ENCODE data around the gene TTC19. TPM values are rescaled to one million over a fixed set of nuclear protein-coding genes. Genes with fewer than 3 reads are reported as not detected.
A peak's percentile ranks its signal among the peaks of the same experiment; 100 is the strongest.

The TTC19 gene
- total RNA-seq, 1 experiment from 2014 or later, result 60.3 TPM

- Histone ChIP-seq H3K4me2 (ENCODE audit: low read depth, low read length, poor library complexity, severe bottlenecking) (no peak overlapping the region), H3K27me3 (ENCODE audit: low read length) (no peaks in the 10 kb centered on the region), H3K4me1 (ENCODE audit: low read length) (no peaks in the 10 kb centered on the region), H2AFZ (ENCODE audit: low read length) (no peak overlapping the region), H3K9ac (ENCODE audit: low read length) (no peak overlapping the region), H3K36me3 (ENCODE audit: insufficient read depth, low read length) (peaks cover 84% of the 10 kb centered on the region), H3K4me3 (ENCODE audit: low read length) (no peak overlapping the region), H3K9me3 (ENCODE audit: low read length) (no peaks in the 10 kb centered on the region), H3K27ac (ENCODE audit: low read length) (no peak overlapping the region), H3K79me2 (ENCODE audit: low read length) (peaks cover 45% of the 10 kb centered on the region), H4K20me1 (ENCODE audit: insufficient read depth, low read depth, low read length) (no peaks in the 10 kb centered on the region), H3K9me2 (replicated peaks; ENCODE audit: insufficient read depth, low read length) (no peaks in the 10 kb centered on the region)
- peak; percentile 48 for DNase-seq
These were observed 28.3 kb downstream of the TTC19 start for GRCh38 chr17:16027708-16028584.

GRCh38 chr17:16033729-16034349 lies 34.2 kb downstream of the TTC19 start:
- Histone ChIP-seq H3K9me3 (ENCODE audit: low read length) (no peaks in the 10 kb centered on the region), H3K4me1 (ENCODE audit: low read length) (peaks cover 12% of the 10 kb centered on the region), H3K36me3 (ENCODE audit: insufficient read depth, low read length) (peaks cover 72% of the 10 kb centered on the region), H2AFZ (ENCODE audit: low read length) (no peak overlapping the region), H3K4me3 (ENCODE audit: low read length) (no peak overlapping the region), H3K79me2 (ENCODE audit: low read length) (peaks cover 4% of the 10 kb centered on the region; the same call in 1 of the 2 replicates), H3K9me2 (replicated peaks; ENCODE audit: insufficient read depth, low read length) (no peaks in the 10 kb centered on the region), H3K27me3 (ENCODE audit: low read length) (no peaks in the 10 kb centered on the region), H4K20me1 (ENCODE audit: insufficient read depth, low read depth, low read length) (no peaks in the 10 kb centered on the region), H3K9ac (ENCODE audit: low read length) (no peak overlapping the region), H3K27ac (ENCODE audit: low read length) (no peak overlapping the region), H3K4me2 (ENCODE audit: low read depth, low read length, poor library complexity, severe bottlenecking) (no peak overlapping the region)
- peak; percentile 53 for DNase-seq

GRCh38 chr17:16036261-16036660 lies 36.6 kb downstream of the TTC19 start:
- Histone ChIP-seq H3K4me1 (ENCODE audit: low read length) (peaks cover 12% of the 10 kb centered on the region), H3K4me3 (ENCODE audit: low read length) (no peak overlapping the region), H3K27ac (ENCODE audit: low read length) (no peak overlapping the region), H3K36me3 (ENCODE audit: insufficient read depth, low read length) (peaks cover 59% of the 10 kb centered on the region), H3K9me2 (replicated peaks; ENCODE audit: insufficient read depth, low read length) (no peaks in the 10 kb centered on the region), H3K79me2 (ENCODE audit: low read length) (peaks cover 7% of the 10 kb centered on the region; the same call in 1 of the 2 replicates), H3K9ac (ENCODE audit: low read length) (no peak overlapping the region), H3K4me2 (ENCODE audit: low read depth, low read length, poor library complexity, severe bottlenecking) (no peak overlapping the region), H4K20me1 (ENCODE audit: insufficient read depth, low read depth, low read length) (no peaks in the 10 kb centered on the region), H2AFZ (ENCODE audit: low read length) (no peak overlapping the region), H3K9me3 (ENCODE audit: low read length) (no peaks in the 10 kb centered on the region), H3K27me3 (ENCODE audit: low read length) (no peaks in the 10 kb centered on the region)
- no peak for DNase-seq

GRCh38 chr17:16037636-16038035 lies 38.0 kb downstream of the TTC19 start:
- Histone ChIP-seq H3K9ac (ENCODE audit: low read length) (no peak overlapping the region), H4K20me1 (ENCODE audit: insufficient read depth, low read depth, low read length) (no peaks in the 10 kb centered on the region), H3K27me3 (ENCODE audit: low read length) (no peaks in the 10 kb centered on the region), H3K79me2 (ENCODE audit: low read length) (0 out of 2 replicates have a peak, but pooled peaks cover 3% of the 10 kb centered on the region), H3K36me3 (ENCODE audit: insufficient read depth, low read length) (peaks cover 51% of the 10 kb centered on the region; the same call in 1 of the 2 replicates), H3K27ac (ENCODE audit: low read length) (peak overlapping the region; percentile 28), H2AFZ (ENCODE audit: low read length) (no peak overlapping the region), H3K4me1 (ENCODE audit: low read length) (peaks cover 12% of the 10 kb centered on the region), H3K4me3 (ENCODE audit: low read length) (no peak overlapping the region), H3K9me3 (ENCODE audit: low read length) (no peaks in the 10 kb centered on the region), H3K4me2 (ENCODE audit: low read depth, low read length, poor library complexity, severe bottlenecking) (no peak overlapping the region), H3K9me2 (replicated peaks; ENCODE audit: insufficient read depth, low read length) (no peaks in the 10 kb centered on the region)
- DNase-seq, result no peak

- H3K4me1 ChIP-seq (ENCODE audit: low read length), result peaks cover 8% of the 10 kb centered on the region
- peaks cover 42% of the 10 kb centered on the region; the same call in 1 of the 2 replicates for H3K36me3 ChIP-seq (ENCODE audit: insufficient read depth, low read length)
- no peak overlapping the region for H2AFZ ChIP-seq (ENCODE audit: low read length)
- no peaks in the 10 kb centered on the region for H3K9me2 ChIP-seq (replicated peaks; ENCODE audit: insufficient read depth, low read length)
- H3K9me3 ChIP-seq (ENCODE audit: low read length), result no peaks in the 10 kb centered on the region
- no peak overlapping the region for H3K27ac ChIP-seq (ENCODE audit: low read length)
- DNase-seq, result no peak
- H3K79me2 ChIP-seq (ENCODE audit: low read length), result 0 out of 2 replicates have a peak, but pooled peaks cover 3% of the 10 kb centered on the region
- H3K9ac ChIP-seq (ENCODE audit: low read length), result no peak overlapping the region
- no peaks in the 10 kb centered on the region for H3K27me3 ChIP-seq (ENCODE audit: low read length)
- H3K4me3 ChIP-seq (ENCODE audit: low read length), result no peak overlapping the region
- H4K20me1 ChIP-seq (ENCODE audit: insufficient read depth, low read depth, low read length), result no peaks in the 10 kb centered on the region
- no peak overlapping the region for H3K4me2 ChIP-seq (ENCODE audit: low read depth, low read length, poor library complexity, severe bottlenecking)
These were observed 41.2 kb downstream of the TTC19 start for GRCh38 chr17:16040710-16041251.

GRCh38 chr17:16044487-16044886 lies 44.9 kb downstream of the TTC19 start:
- Histone ChIP-seq H3K4me1 (ENCODE audit: low read length) (peaks cover 8% of the 10 kb centered on the region), H3K79me2 (ENCODE audit: low read length) (0 out of 2 replicates have a peak, but pooled peaks cover 3% of the 10 kb centered on the region), H3K27me3 (ENCODE audit: low read length) (no peaks in the 10 kb centered on the region), H3K9me3 (ENCODE audit: low read length) (no peaks in the 10 kb centered on the region), H4K20me1 (ENCODE audit: insufficient read depth, low read depth, low read length) (no peaks in the 10 kb centered on the region), H3K4me2 (ENCODE audit: low read depth, low read length, poor library complexity, severe bottlenecking) (no peak overlapping the region), H3K27ac (ENCODE audit: low read length) (no peak overlapping the region), H3K36me3 (ENCODE audit: insufficient read depth, low read length) (peaks cover 50% of the 10 kb centered on the region; the same call in 1 of the 2 replicates), H3K4me3 (ENCODE audit: low read length) (no peak overlapping the region), H3K9ac (ENCODE audit: low read length) (no peak overlapping the region), H3K9me2 (replicated peaks; ENCODE audit: insufficient read depth, low read length) (no peaks in the 10 kb centered on the region), H2AFZ (ENCODE audit: low read length) (no peak overlapping the region)
- no peak for DNase-seq

- DNase-seq, result no peak
- Histone ChIP-seq H3K4me1 (ENCODE audit: low read length) (peaks cover 8% of the 10 kb centered on the region), H3K27me3 (ENCODE audit: low read length) (no peaks in the 10 kb centered on the region), H3K4me3 (ENCODE audit: low read length) (no peak overlapping the region), H3K4me2 (ENCODE audit: low read depth, low read length, poor library complexity, severe bottlenecking) (no peak overlapping the region), H2AFZ (ENCODE audit: low read length) (no peak overlapping the region), H3K9me3 (ENCODE audit: low read length) (no peaks in the 10 kb centered on the region), H3K79me2 (ENCODE audit: low read length) (peaks cover 3% of the 10 kb centered on the region; the same call in 1 of the 2 replicates), H3K9me2 (replicated peaks; ENCODE audit: insufficient read depth, low read length) (no peaks in the 10 kb centered on the region), H3K9ac (ENCODE audit: low read length) (no peak overlapping the region), H3K36me3 (ENCODE audit: insufficient read depth, low read length) (peaks cover 43% of the 10 kb centered on the region; the same call in 1 of the 2 replicates), H3K27ac (ENCODE audit: low read length) (no peak overlapping the region), H4K20me1 (ENCODE audit: insufficient read depth, low read depth, low read length) (no peaks in the 10 kb centered on the region)
These were observed 47.3 kb downstream of the TTC19 start for GRCh38 chr17:16046966-16047365.
